HepG2 (cell line): Measurements from ENCODE around the gene RNASE13. TPM values are rescaled to one million over a fixed set of nuclear protein-coding genes. Genes with fewer than 3 reads are reported as not detected.

Experiments used
- BCL6 ChIP-seq: IDR thresholded peaks from 2 replicates; pipeline ENCODE4 v1.6.1; 2016; ENCODE audit warnings: missing genetic modification reagents, missing compliant biosample characterization
- FOXC1 ChIP-seq: sonication (generic); formaldehyde crosslinking; IDR thresholded peaks from 2 replicates; pipeline ENCODE4 v1.8.0; 2022; ENCODE audit warnings: mild to moderate bottlenecking, missing genetic modification reagents, borderline replicate concordance
- HOXA5 ChIP-seq: sonication (generic); formaldehyde crosslinking; IDR thresholded peaks from 2 replicates; pipeline ENCODE4 v1.4.0; 2020; ENCODE audit warnings: missing genetic modification reagents
- ISX ChIP-seq: sonication (generic); formaldehyde crosslinking; conservative IDR thresholded peaks from 2 replicates; pipeline ENCODE4 v1.5.0; 2020; ENCODE audit warnings: missing genetic modification reagents
- NBN ChIP-seq: fragments of 450-650 bp; conservative IDR thresholded peaks from 2 replicates; pipeline ENCODE4 v1.6.1; 2017
- PHB2 ChIP-seq: fragments of 450-650 bp; IDR thresholded peaks from 2 replicates; pipeline ENCODE4 v1.6.1; 2018; ENCODE audit not compliant: partially characterized antibody
- PHF8 ChIP-seq: sonication (generic); formaldehyde crosslinking; IDR thresholded peaks from 2 replicates; pipeline ENCODE4 v1.5.0; 2020; ENCODE audit warnings: missing genetic modification reagents
- SMAD9 ChIP-seq: sonication (generic); formaldehyde crosslinking; IDR thresholded peaks from 2 replicates; pipeline ENCODE4 v1.5.1; 2020; ENCODE audit warnings: mild to moderate bottlenecking, missing genetic modification reagents
- SP4 ChIP-seq: sonication (generic); formaldehyde crosslinking; IDR thresholded peaks from 2 replicates; pipeline ENCODE4 v1.8.1; 2023; ENCODE audit warnings: mild to moderate bottlenecking, missing genetic modification reagents
- TP53 ChIP-seq: sonication (generic); formaldehyde crosslinking; conservative IDR thresholded peaks from 2 replicates; pipeline ENCODE4 v1.4.0; 2020; ENCODE audit warnings: missing genetic modification reagents
- ZC3H4 ChIP-seq: sonication (generic); formaldehyde crosslinking; IDR thresholded peaks from 2 replicates; pipeline ENCODE4 v1.4.0; 2020; ENCODE audit warnings: missing genetic modification reagents, borderline replicate concordance
- ZNF614 ChIP-seq: IDR thresholded peaks from 2 replicates; pipeline ENCODE4 v1.6.1; 2018; ENCODE audit warnings: missing biosample characterization, missing genetic modification reagents, inconsistent platforms, borderline replicate concordance
- ZNF660 ChIP-seq: sonication (generic); formaldehyde crosslinking; IDR thresholded peaks from 2 replicates; pipeline ENCODE4 v1.5.1; 2020; ENCODE audit warnings: mild to moderate bottlenecking, low read depth, missing genetic modification reagents, borderline replicate concordance
- ZNF781 ChIP-seq: sonication (generic); formaldehyde crosslinking; IDR thresholded peaks from 2 replicates; pipeline ENCODE4 v1.5.1; 2020; ENCODE audit warnings: borderline replicate concordance, mild to moderate bottlenecking, missing genetic modification reagents; ENCODE audit errors: not compliant biosample characterization
- polyA plus RNA-seq, 8 experiments: library from polyadenylated mRNA; depleted of rRNA in 3 of 8; stranded (reverse) in 7 of 8; unstranded in 1 of 8; fragments of >200 nt; fragmentation: Illumina TruSeq in 4 of 8; extraction: Trizol in 4 of 8; gene quantifications; 2 replicates each; pipeline versions ENCODE4 v1.2.1 to v1.2.3, GENCODE V29; 2011 to 2016; ENCODE audit warnings: low read depth in 4 of 8, missing spikeins in 1 of 8, mixed read lengths in 1 of 8; ENCODE audit not compliant: insufficient read depth in 1 of 8
- total RNA-seq, 5 experiments: library from RNA; depleted of rRNA; stranded (reverse); fragments of >200 nt; fragmentation: Illumina TruSeq; extraction: Trizol; gene quantifications; 2 replicates each; pipeline ENCODE4 v1.2.3, GENCODE V29; 2016; ENCODE audit warnings: low read depth in 1 of 5
- TF ChIP-seq, protein P1 (sequence below): sonication (generic); formaldehyde crosslinking; IDR thresholded peaks from 2 replicates; pipeline ENCODE4 v1.5.1; 2020; ENCODE audit warnings: mild to moderate bottlenecking, moderate library complexity, missing genetic modification reagents
- TF ChIP-seq, protein P2 (sequence below): sonication (generic); formaldehyde crosslinking; IDR thresholded peaks from 2 replicates; pipeline ENCODE4 v1.8.1; 2023; ENCODE audit warnings: mild to moderate bottlenecking, inconsistent platforms, moderate library complexity, missing genetic modification reagents, borderline replicate concordance
- TF ChIP-seq, protein P3 (sequence below): sonication (generic); formaldehyde crosslinking; IDR thresholded peaks from 2 replicates; pipeline ENCODE4 v1.5.1; 2020; ENCODE audit warnings: mild to moderate bottlenecking, missing genetic modification reagents, borderline replicate concordance
- TF ChIP-seq, protein P4 (sequence below): sonication (generic); formaldehyde crosslinking; IDR thresholded peaks from 2 replicates; pipeline ENCODE4 v1.5.1; 2020; ENCODE audit warnings: mild to moderate bottlenecking, missing genetic modification reagents, moderate library complexity
- TF ChIP-seq, protein P5 (sequence below): IDR thresholded peaks from 2 replicates; pipeline ENCODE4 v1.6.1; 2016; ENCODE audit warnings: low read depth
- TF ChIP-seq, protein P6 (sequence below): sonication (generic); formaldehyde crosslinking; IDR thresholded peaks from 2 replicates; pipeline ENCODE4 v1.4.0; 2020; ENCODE audit warnings: missing genetic modification reagents, borderline replicate concordance

RNASE13 gene
- total and polyA plus RNA-seq, 2 of the 13 experiments (the other 11 are each of a cell fraction or from before 2014, with no cell fraction given) = 1.0 TPM; not detected in 1

DNA sequence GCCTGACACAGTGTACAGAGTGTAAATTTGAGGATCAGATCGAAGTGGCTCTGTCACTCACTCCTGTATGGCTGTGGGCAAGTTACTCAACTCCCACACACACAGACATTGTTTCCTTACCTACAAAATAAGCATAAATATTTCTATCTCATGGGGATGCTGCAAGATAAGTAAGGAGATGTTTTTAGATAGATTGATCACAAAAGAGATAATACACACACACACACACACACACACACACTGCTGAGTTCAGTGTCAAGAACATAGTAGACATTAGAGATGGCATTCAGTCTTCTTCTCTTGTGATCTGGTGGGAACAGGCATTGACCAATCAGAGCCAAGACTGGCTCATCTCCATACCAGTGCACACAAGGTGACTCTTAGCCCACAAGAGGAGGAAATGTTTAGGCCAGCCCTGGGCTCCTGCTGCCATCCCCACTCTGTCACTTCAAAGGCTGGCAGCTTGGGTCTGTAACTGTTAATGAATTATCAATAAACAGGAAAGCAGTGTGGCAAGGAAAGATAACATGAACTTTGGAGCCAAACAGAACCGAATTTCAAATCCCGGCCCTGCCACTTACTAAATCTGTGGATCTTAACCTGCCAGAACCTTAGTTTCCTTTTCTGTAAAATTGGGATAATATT lies 19.6 kb upstream of the RNASE13 start (continued):
- TF ChIP-seq, protein P1, sequence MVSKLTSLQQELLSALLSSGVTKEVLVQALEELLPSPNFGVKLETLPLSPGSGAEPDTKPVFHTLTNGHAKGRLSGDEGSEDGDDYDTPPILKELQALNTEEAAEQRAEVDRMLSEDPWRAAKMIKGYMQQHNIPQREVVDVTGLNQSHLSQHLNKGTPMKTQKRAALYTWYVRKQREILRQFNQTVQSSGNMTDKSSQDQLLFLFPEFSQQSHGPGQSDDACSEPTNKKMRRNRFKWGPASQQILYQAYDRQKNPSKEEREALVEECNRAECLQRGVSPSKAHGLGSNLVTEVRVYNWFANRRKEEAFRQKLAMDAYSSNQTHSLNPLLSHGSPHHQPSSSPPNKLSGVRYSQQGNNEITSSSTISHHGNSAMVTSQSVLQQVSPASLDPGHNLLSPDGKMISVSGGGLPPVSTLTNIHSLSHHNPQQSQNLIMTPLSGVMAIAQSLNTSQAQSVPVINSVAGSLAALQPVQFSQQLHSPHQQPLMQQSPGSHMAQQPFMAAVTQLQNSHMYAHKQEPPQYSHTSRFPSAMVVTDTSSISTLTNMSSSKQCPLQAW (CRISPR knock-in tag) = peak; percentile 99
- TF ChIP-seq, protein P2, sequence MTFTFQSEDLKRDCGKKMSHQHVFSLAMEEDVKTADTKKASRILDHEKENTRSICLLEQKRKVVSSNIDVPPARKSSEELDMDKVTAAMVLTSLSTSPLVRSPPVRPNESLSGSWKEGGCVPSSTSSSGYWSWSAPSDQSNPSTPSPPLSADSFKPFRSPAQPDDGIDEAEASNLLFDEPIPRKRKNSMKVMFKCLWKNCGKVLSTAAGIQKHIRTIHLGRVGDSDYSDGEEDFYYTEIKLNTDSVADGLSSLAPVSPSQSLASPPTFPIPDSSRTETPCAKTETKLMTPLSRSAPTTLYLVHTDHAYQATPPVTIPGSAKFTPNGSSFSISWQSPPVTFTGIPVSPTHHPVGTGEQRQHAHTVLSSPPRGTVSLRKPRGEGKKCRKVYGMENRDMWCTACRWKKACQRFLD (CRISPR knock-in tag) = no peak
- TF ChIP-seq PHB2 = no peak
- TF ChIP-seq ZNF781 (CRISPR knock-in tag) = peak; percentile 86
- TF ChIP-seq NBN = no peak
- TF ChIP-seq, protein P3, sequence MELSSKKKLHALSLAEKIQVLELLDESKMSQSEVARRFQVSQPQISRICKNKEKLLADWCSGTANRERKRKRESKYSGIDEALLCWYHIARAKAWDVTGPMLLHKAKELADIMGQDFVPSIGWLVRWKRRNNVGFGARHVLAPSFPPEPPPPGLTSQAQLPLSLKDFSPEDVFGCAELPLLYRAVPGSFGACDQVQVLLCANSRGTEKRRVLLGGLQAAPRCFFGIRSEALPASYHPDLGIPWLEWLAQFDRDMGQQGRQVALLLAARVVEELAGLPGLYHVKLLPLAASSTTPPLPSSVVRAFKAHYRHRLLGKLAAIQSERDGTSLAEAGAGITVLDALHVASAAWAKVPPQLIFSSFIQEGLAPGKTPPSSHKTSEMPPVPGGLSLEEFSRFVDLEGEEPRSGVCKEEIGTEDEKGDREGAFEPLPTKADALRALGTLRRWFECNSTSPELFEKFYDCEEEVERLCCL = no peak
- TF ChIP-seq PHF8 (CRISPR knock-in tag) = peak; percentile 29; the same call in 1 of the 2 replicates
- TF ChIP-seq, protein P4, sequence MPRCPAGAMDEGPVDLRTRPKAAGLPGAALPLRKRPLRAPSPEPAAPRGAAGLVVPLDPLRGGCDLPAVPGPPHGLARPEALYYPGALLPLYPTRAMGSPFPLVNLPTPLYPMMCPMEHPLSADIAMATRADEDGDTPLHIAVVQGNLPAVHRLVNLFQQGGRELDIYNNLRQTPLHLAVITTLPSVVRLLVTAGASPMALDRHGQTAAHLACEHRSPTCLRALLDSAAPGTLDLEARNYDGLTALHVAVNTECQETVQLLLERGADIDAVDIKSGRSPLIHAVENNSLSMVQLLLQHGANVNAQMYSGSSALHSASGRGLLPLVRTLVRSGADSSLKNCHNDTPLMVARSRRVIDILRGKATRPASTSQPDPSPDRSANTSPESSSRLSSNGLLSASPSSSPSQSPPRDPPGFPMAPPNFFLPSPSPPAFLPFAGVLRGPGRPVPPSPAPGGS (CRISPR knock-in tag) = no peak
- peak; percentile 87 for TF ChIP-seq ZNF614 (CRISPR knock-in tag)
- peak; percentile 82 for TF ChIP-seq HOXA5
- no peak for TF ChIP-seq ZNF660
- no peak for TF ChIP-seq SMAD9
- TF ChIP-seq BCL6 (CRISPR knock-in tag) = peak; percentile 94
- peak; percentile 64; the same call in 1 of the 2 replicates for TF ChIP-seq FOXC1
- TF ChIP-seq, protein P5, sequence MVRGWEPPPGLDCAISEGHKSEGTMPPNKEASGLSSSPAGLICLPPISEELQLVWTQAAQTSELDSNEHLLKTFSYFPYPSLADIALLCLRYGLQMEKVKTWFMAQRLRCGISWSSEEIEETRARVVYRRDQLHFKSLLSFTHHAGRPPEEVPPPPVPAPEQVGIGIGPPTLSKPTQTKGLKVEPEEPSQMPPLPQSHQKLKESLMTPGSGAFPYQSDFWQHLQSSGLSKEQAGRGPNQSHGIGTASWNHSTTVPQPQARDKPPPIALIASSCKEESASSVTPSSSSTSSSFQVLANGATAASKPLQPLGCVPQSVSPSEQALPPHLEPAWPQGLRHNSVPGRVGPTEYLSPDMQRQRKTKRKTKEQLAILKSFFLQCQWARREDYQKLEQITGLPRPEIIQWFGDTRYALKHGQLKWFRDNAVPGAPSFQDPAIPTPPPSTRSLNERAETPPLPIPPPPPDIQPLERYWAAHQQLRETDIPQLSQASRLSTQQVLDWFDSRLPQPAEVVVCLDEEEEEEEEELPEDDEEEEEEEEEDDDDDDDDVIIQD (CRISPR knock-in tag) = peak; percentile 93
- TF ChIP-seq ISX (CRISPR knock-in tag) = no peak
- TF ChIP-seq ZC3H4 (CRISPR knock-in tag) = no peak
- no peak for TF ChIP-seq TP53 (CRISPR knock-in tag)
- TF ChIP-seq, protein P6, sequence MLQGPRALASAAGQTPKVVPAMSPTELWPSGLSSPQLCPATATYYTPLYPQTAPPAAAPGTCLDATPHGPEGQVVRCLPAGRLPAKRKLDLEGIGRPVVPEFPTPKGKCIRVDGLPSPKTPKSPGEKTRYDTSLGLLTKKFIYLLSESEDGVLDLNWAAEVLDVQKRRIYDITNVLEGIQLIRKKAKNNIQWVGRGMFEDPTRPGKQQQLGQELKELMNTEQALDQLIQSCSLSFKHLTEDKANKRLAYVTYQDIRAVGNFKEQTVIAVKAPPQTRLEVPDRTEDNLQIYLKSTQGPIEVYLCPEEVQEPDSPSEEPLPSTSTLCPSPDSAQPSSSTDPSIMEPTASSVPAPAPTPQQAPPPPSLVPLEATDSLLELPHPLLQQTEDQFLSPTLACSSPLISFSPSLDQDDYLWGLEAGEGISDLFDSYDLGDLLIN (CRISPR knock-in tag) = no peak
- TF ChIP-seq SP4 (CRISPR knock-in tag) = no peak
